ENCODE measurements around the gene FTO. TPM values are rescaled to one million over a fixed set of nuclear protein-coding genes. Genes with fewer than 3 reads are reported as not detected.
A peak's percentile ranks its signal among the peaks of the same experiment; 100 is the strongest.

The FTO gene
- total RNA-seq, 1 experiment from 2014 or later = 78.3 TPM

GRCh38 chr16:53925107-53925410 is 221.1 kb downstream of the FTO start:
- Mint-ChIP-seq H3K4me3 (ENCODE audit: unreplicated experiment) (peak overlapping the region; percentile 55), H3K27ac (ENCODE audit: unreplicated experiment) (peak overlapping the region; percentile 79), H3K9me3 (ENCODE audit: unreplicated experiment) (no peaks in the 10 kb centered on the region), H3K4me1 (ENCODE audit: low read depth, unreplicated experiment) (peaks cover 28% of the 10 kb centered on the region), H3K27me3 (ENCODE audit: insufficient read depth, unreplicated experiment) (no peaks in the 10 kb centered on the region), H3K36me3 (ENCODE audit: insufficient read depth, unreplicated experiment) (no peaks in the 10 kb centered on the region)
- peak; percentile 81 to 82 for DNase-seq
- no TSS peak for BruUV-seq (replicated peaks)
- H3K4me1 ChIP-seq = peaks cover 43% of the 10 kb centered on the region
- no peak overlapping the region for H3K4me3 ChIP-seq (ENCODE audit: low read depth, low read length)
- intact Hi-C loops (cut with micrococcal nuclease; ENCODE audit: unreplicated experiment) = loop anchor here (1.0 kb wide), 3 partner anchors 26 to 44 kb away; no protein-coding TSS in a partner anchor
- no peaks in the 10 kb centered on the region for H3K9me3 ChIP-seq
- ChIA-PET CTCF (interaction anchor here (0.7 to 1.0 kb wide), 5 partner anchors 24 to 376 kb away, joined by 3 to 9 read pairs (median 4); no protein-coding TSS in a partner anchor), POLR2A (interaction anchor here (0.7 kb wide), 3 partner anchors 31 to 886 kb away, joined by 3 to 6 read pairs (median 5); no protein-coding TSS in a partner anchor)
- no peak for TF ChIP-seq CTCF (IDR thresholded peaks at IDR 0.05; ENCODE audit: insufficient read depth in 1 of 2, low read depth in 1 of 2, low read length in 1 of 2, severe bottlenecking in 1 of 2, unreplicated experiment in 1 of 2)
- no peaks in the 10 kb centered on the region for H3K36me3 ChIP-seq (ENCODE audit: control insufficient read depth, insufficient read depth, low read length)
- H3K27me3 ChIP-seq (replicated peaks; ENCODE audit: control insufficient read depth, insufficient read depth, low read length) = no peaks in the 10 kb centered on the region

- H3K4me3 ChIP-seq (ENCODE audit: low read depth, low read length) = no peak overlapping the region
- Mint-ChIP-seq H3K27me3 (ENCODE audit: insufficient read depth, unreplicated experiment) (no peaks in the 10 kb centered on the region), H3K4me1 (ENCODE audit: low read depth, unreplicated experiment) (peaks cover 28% of the 10 kb centered on the region), H3K27ac (ENCODE audit: unreplicated experiment) (peak overlapping the region; percentile 79), H3K4me3 (ENCODE audit: unreplicated experiment) (peak overlapping the region; percentile 55), H3K36me3 (ENCODE audit: insufficient read depth, unreplicated experiment) (no peaks in the 10 kb centered on the region), H3K9me3 (ENCODE audit: unreplicated experiment) (no peaks in the 10 kb centered on the region)
- ChIA-PET CTCF (interaction anchor here (0.7 to 1.0 kb wide), 5 partner anchors 25 to 376 kb away, joined by 3 to 9 read pairs (median 4); no protein-coding TSS in a partner anchor), POLR2A (interaction anchor here (0.7 kb wide), 3 partner anchors 31 to 886 kb away, joined by 3 to 6 read pairs (median 5); no protein-coding TSS in a partner anchor)
- BruUV-seq (replicated peaks) = no TSS peak
- H3K27me3 ChIP-seq (replicated peaks; ENCODE audit: control insufficient read depth, insufficient read depth, low read length) = no peaks in the 10 kb centered on the region
- no peaks in the 10 kb centered on the region for H3K9me3 ChIP-seq
- intact Hi-C loops (cut with micrococcal nuclease; ENCODE audit: unreplicated experiment) = loop anchor here (1.0 kb wide), 3 partner anchors 26 to 44 kb away; no protein-coding TSS in a partner anchor
- H3K4me1 ChIP-seq = peaks cover 43% of the 10 kb centered on the region
- H3K36me3 ChIP-seq (ENCODE audit: control insufficient read depth, insufficient read depth, low read length) = no peaks in the 10 kb centered on the region
- no peak for TF ChIP-seq CTCF (IDR thresholded peaks at IDR 0.05; ENCODE audit: insufficient read depth in 1 of 2, low read depth in 1 of 2, low read length in 1 of 2, severe bottlenecking in 1 of 2, unreplicated experiment in 1 of 2)
- no peak for DNase-seq
These were observed 221.6 kb downstream of the FTO start for GRCh38 chr16:53925526-53925925.

- Mint-ChIP-seq H3K27me3 (ENCODE audit: insufficient read depth, unreplicated experiment) (no peaks in the 10 kb centered on the region), H3K4me3 (ENCODE audit: unreplicated experiment) (no peak overlapping the region), H3K36me3 (ENCODE audit: insufficient read depth, unreplicated experiment) (no peaks in the 10 kb centered on the region), H3K27ac (ENCODE audit: unreplicated experiment) (no peak overlapping the region), H3K4me1 (ENCODE audit: low read depth, unreplicated experiment) (peaks cover 28% of the 10 kb centered on the region), H3K9me3 (ENCODE audit: unreplicated experiment) (no peaks in the 10 kb centered on the region)
- Histone ChIP-seq H3K9me3 (no peaks in the 10 kb centered on the region), H3K36me3 (ENCODE audit: control insufficient read depth, insufficient read depth, low read length) (no peaks in the 10 kb centered on the region), H3K27me3 (replicated peaks; ENCODE audit: control insufficient read depth, insufficient read depth, low read length) (no peaks in the 10 kb centered on the region), H3K4me3 (ENCODE audit: low read depth, low read length) (no peak overlapping the region), H3K4me1 (peaks cover 43% of the 10 kb centered on the region)
- DNase-seq = no peak
- intact Hi-C loops (cut with micrococcal nuclease; ENCODE audit: unreplicated experiment) = no loop called here
- BruUV-seq (replicated peaks) = no TSS peak
- CTCF ChIA-PET = interaction anchor here (1.2 kb wide), 1 partner anchor 34 kb away, joined by 3 read pairs; no protein-coding TSS in a partner anchor
- TF ChIP-seq CTCF (IDR thresholded peaks at IDR 0.05; ENCODE audit: insufficient read depth in 1 of 2, low read depth in 1 of 2, low read length in 1 of 2, severe bottlenecking in 1 of 2, unreplicated experiment in 1 of 2) = no peak
- POLR2A ChIA-PET = no interaction called here
These were observed 222.3 kb downstream of the FTO start for GRCh38 chr16:53926209-53926608.
